HG03045 (cell line): ENCODE measurements around the gene AOPEP.

Experiments used
- ATAC-seq: cut with Tn5 transposase; IDR thresholded peaks from one replicate; pipeline ENCODE4 v1.9.1; 2021; ENCODE audit warnings: mild to moderate bottlenecking, moderate library complexity; ENCODE audit not compliant: unreplicated experiment

The AOPEP gene

GRCh38 chr9:95073042-95073607, 346.6 kb downstream of the AOPEP start:
- no peak for ATAC-seq

- ATAC-seq: no peak
These were observed 347.4 kb downstream of the AOPEP start for GRCh38 chr9:95073918-95074317.

- ATAC-seq: no peak
These were observed 348.1 kb downstream of the AOPEP start for GRCh38 chr9:95074632-95075031.

GRCh38 chr9:95075700-95076099, 349.2 kb downstream of the AOPEP start:
- ATAC-seq: no peak

- no peak for ATAC-seq
These were observed 350.2 kb downstream of the AOPEP start for GRCh38 chr9:95076696-95077052.

GRCh38 chr9:95077053-95077765, 350.7 kb downstream of the AOPEP start:
- ATAC-seq: no peak

- ATAC-seq: no peak
These were observed 351.4 kb downstream of the AOPEP start for GRCh38 chr9:95077766-95078370.

- no peak for ATAC-seq
These were observed 352.0 kb downstream of the AOPEP start for GRCh38 chr9:95078511-95078910.

GRCh38 chr9:95078939-95079338, 352.4 kb downstream of the AOPEP start:
- ATAC-seq: no peak

- no peak for ATAC-seq
These were observed 353.0 kb downstream of the AOPEP start for GRCh38 chr9:95079461-95079860.

GRCh38 chr9:95080961-95081647, 354.6 kb downstream of the AOPEP start:
- ATAC-seq: no peak

GRCh38 chr9:95081998-95082397, 355.5 kb downstream of the AOPEP start:
- ATAC-seq: no peak

GRCh38 chr9:95082401-95083084, 356.0 kb downstream of the AOPEP start:
- no peak for ATAC-seq

- ATAC-seq: no peak
These were observed 356.7 kb downstream of the AOPEP start for GRCh38 chr9:95083086-95083768.

- ATAC-seq: no peak
These were observed 357.9 kb downstream of the AOPEP start for GRCh38 chr9:95084254-95084934.

GRCh38 chr9:95085036-95085770, 358.7 kb downstream of the AOPEP start:
- no peak for ATAC-seq

- ATAC-seq: no peak
These were observed 359.5 kb downstream of the AOPEP start for GRCh38 chr9:95085861-95086563.

GRCh38 chr9:95086564-95086955, 360.1 kb downstream of the AOPEP start:
- no peak for ATAC-seq
